ENCODE results near the gene UPK1B. TPM values are rescaled to one million over a fixed set of nuclear protein-coding genes. Genes with fewer than 3 reads are reported as not detected.

The UPK1B gene
- total and polyA plus RNA-seq, 9 of the 15 experiments (the other 6 are each of a cell fraction or from before 2014, with no cell fraction given): 0.22 to 1.2 (median 0.51) TPM

GRCh38 chr3:119195911-119196310 lies 22.5 kb downstream of the UPK1B start:
- no peak for ATAC-seq
- Histone ChIP-seq H3K79me2 (ENCODE audit: control insufficient read depth, insufficient read depth, low read length) (no peaks in the 10 kb centered on the region), H4K20me1 (replicated peaks; ENCODE audit: control insufficient read depth, insufficient read depth, low read length) (no peaks in the 10 kb centered on the region), H3K27ac (ENCODE audit: extremely low read depth, low read depth, low read length) (no peak overlapping the region), H3K4me3 (no peak overlapping the region), H3K9me3 (replicated peaks; ENCODE audit: control insufficient read depth, insufficient read depth, low read depth, low read length) (no peaks in the 10 kb centered on the region), H3K9ac (ENCODE audit: insufficient read depth in 1 of 2, low read depth in 2 of 2, low read length in 2 of 2) (no peak overlapping the region), H3K36me3 (ENCODE audit: control insufficient read depth, insufficient read depth, low read length) (no peaks in the 10 kb centered on the region), H3K4me2 (ENCODE audit: insufficient read depth, low read length) (no peak overlapping the region), H3K4me1 (replicated peaks in 1 of 2; ENCODE audit: control insufficient read depth in 2 of 2, insufficient read depth in 2 of 2, low read length in 2 of 2) (no peaks in the 10 kb centered on the region), H3K27me3 (ENCODE audit: control insufficient read depth in 2 of 2, insufficient read depth in 2 of 2, low read length in 2 of 2) (no peaks in the 10 kb centered on the region; a peak in 1 of 5 replicates), H2AFZ (ENCODE audit: low read depth, low read length) (no peak overlapping the region), H3K9me1 (ENCODE audit: control insufficient read depth, insufficient read depth, low read length) (no peaks in the 10 kb centered on the region)
- intact Hi-C loops (cut with micrococcal nuclease) (no loop called here), in situ Hi-C loops (cut with MboI) (no loop called here)
- ChIA-PET POLR2A (no interaction called here), CTCF (ENCODE audit: low intra/inter-chr PET ratio) (no interaction called here)
- DNase-seq (ENCODE audit: extremely low read depth in 1 of 4, low spot score in 3 of 4): no peak
- no TSS peak for BruUV-seq (replicated peaks)
- WGBS (ENCODE audit: insufficient coverage, low coverage, missing lambda C conversion rate): 10% methylated on average over 1 of the region's 1 CpG
- TF ChIP-seq RAD51 (IDR thresholded peaks at IDR 0.05; ENCODE audit: borderline replicate concordance, low read depth): no peak
- no peak for TF ChIP-seq MTA2 (IDR thresholded peaks at IDR 0.05; ENCODE audit: low read depth)
- TF ChIP-seq DNMT1 (IDR thresholded peaks at IDR 0.05): no peak
- no peak for TF ChIP-seq TAF15 (IDR thresholded peaks at IDR 0.05; ENCODE audit: low read depth, low read length)
- TF ChIP-seq MCM3 (IDR thresholded peaks at IDR 0.05): no peak
- TF ChIP-seq, protein P1, sequence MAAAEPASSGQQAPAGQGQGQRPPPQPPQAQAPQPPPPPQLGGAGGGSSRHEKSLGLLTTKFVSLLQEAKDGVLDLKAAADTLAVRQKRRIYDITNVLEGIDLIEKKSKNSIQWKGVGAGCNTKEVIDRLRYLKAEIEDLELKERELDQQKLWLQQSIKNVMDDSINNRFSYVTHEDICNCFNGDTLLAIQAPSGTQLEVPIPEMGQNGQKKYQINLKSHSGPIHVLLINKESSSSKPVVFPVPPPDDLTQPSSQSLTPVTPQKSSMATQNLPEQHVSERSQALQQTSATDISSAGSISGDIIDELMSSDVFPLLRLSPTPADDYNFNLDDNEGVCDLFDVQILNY (CRISPR knock-in tag; IDR thresholded peaks at IDR 0.05): no peak
- TF ChIP-seq SREBF1 (IDR thresholded peaks at IDR 0.05; ENCODE audit: borderline replicate concordance, low read depth, low read length): no peak
- FAIRE-seq: no peak
